OCI-LY1 (cell line): ENCODE results near the gene MAGEB10.
"Not testable (repeated sequence)": the region's sequence is repeated elsewhere in the genome, so short reads cannot be mapped to it uniquely, and the experiment has no call there.

ENCODE experiments used
- H2AFZ ChIP-seq: fragments of 200-600 bp; sonication (generic), shearing (Covaris generic); 2 replicates; pipeline ENCODE4 v1.6.0; 2014; ENCODE audit warnings: antibody characterized with exemption, mild to moderate bottlenecking, low read length
- H3F3A ChIP-seq: fragments of 200-600 bp; sonication (generic), shearing (Covaris generic); 2 replicates; pipeline ENCODE4 v1.6.0; 2014; ENCODE audit warnings: mild to moderate bottlenecking, antibody characterized with exemption, low read length, moderate library complexity; ENCODE audit not compliant: insufficient read depth
- H3K27ac ChIP-seq: fragments of 200-600 bp; sonication (generic); 2 replicates; pipeline ENCODE4 v1.5.1; 2014; ENCODE audit warnings: low read length, mixed run types, mild to moderate bottlenecking, low read depth; ENCODE audit not compliant: poor library complexity, severe bottlenecking
- H3K27me3 ChIP-seq: fragments of 200-600 bp; sonication (generic); 2 replicates; pipeline ENCODE4 v1.6.0; 2014; ENCODE audit warnings: antibody characterized with exemption, mild to moderate bottlenecking, low read length, moderate library complexity; ENCODE audit not compliant: insufficient read depth
- H3K36me3 ChIP-seq: fragments of 200-600 bp; sonication (generic); 2 replicates; pipeline ENCODE4 v1.6.1; 2014; ENCODE audit warnings: mild to moderate bottlenecking, antibody characterized with exemption, low read length, moderate library complexity, mixed read lengths; ENCODE audit not compliant: insufficient read depth
- H3K4me1 ChIP-seq: fragments of 200-600 bp; sonication (generic); 2 replicates; pipeline ENCODE4 v1.5.1; 2014; ENCODE audit warnings: mild to moderate bottlenecking, low read length, moderate library complexity; ENCODE audit not compliant: insufficient read depth, severe bottlenecking
- H3K4me2 ChIP-seq: fragments of 200-600 bp; sonication (generic), shearing (Covaris generic); 2 replicates; pipeline ENCODE4 v1.6.1; 2014; ENCODE audit warnings: low read length
- H3K4me3 ChIP-seq: fragments of 200-600 bp; sonication (generic); 2 replicates; pipeline ENCODE4 v1.5.1; 2014; ENCODE audit warnings: low read length, low read depth, mild to moderate bottlenecking, mixed read lengths; ENCODE audit not compliant: poor library complexity, severe bottlenecking
- H3K79me2 ChIP-seq: fragments of 200-600 bp; shearing (Covaris generic); 2 replicates; pipeline ENCODE4 v1.6.1; 2016; ENCODE audit warnings: mixed run types, low read length, mixed read lengths; ENCODE audit not compliant: insufficient read depth
- H3K9ac ChIP-seq: fragments of 200-600 bp; sonication (generic), shearing (Covaris generic); 2 replicates; pipeline ENCODE4 v1.6.1; 2014; ENCODE audit warnings: mild to moderate bottlenecking, low read length, mixed read lengths
- H3K9me2 ChIP-seq: fragments of 200-600 bp; sonication (generic), shearing (Covaris generic); 2 replicates; pipeline ENCODE4 v1.6.1; 2014; ENCODE audit warnings: low read depth, mild to moderate bottlenecking, low read length, mixed read lengths
- H3K9me3 ChIP-seq: fragments of 200-600 bp; shearing (Covaris generic); 2 replicates; pipeline ENCODE4 v1.6.1; 2014; ENCODE audit warnings: low read length, mixed read lengths
- H4K20me1 ChIP-seq: fragments of 200-600 bp; sonication (generic), shearing (Covaris generic); 2 replicates; pipeline ENCODE4 v1.6.0; 2016; ENCODE audit warnings: mild to moderate bottlenecking, low read length; ENCODE audit not compliant: insufficient read depth
- CTCF ChIP-seq: fragments of 200-600 bp; sonication (generic), shearing (Covaris generic); IDR thresholded peaks from 2 replicates; pipeline ENCODE4 v1.5.1; 2017; ENCODE audit warnings: mild to moderate bottlenecking, antibody characterized with exemption, low read length, moderate library complexity, mixed read lengths
- EZH2 ChIP-seq: fragments of 200-600 bp; sonication (generic), shearing (Covaris generic); IDR thresholded peaks from 2 replicates; pipeline ENCODE4 v1.8.0; 2017; ENCODE audit warnings: borderline replicate concordance, mixed run types, mild to moderate bottlenecking, antibody characterized with exemption, low read length, moderate library complexity, mixed read lengths

Gene MAGEB10

DNA sequence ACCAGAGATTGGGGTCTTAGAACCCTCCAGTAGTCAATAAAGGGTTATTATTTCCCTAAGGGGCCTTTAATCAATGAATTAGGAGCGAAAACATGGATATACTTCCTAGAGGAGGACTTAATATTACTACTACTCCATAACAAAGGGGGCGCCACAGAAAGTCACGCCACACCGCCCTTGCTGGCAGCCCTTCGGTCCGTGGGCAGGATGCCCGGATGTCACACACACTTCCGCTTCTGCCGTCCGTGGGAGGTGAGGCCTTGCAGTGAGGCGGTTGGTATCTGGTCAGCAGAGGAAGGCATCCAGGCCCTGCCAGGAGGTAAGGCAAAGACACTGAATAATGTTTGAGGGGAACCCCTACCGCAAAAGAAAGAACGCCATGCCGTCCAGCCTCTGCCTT is 436 bp downstream of the MAGEB10 start:
- no peak overlapping the region for H3K4me3 ChIP-seq
- no peaks in the 10 kb centered on the region for H3K4me1 ChIP-seq
- no peaks in the 10 kb centered on the region for H3K27me3 ChIP-seq
- H3K79me2 ChIP-seq = no peaks in the 10 kb centered on the region
- H2AFZ ChIP-seq = no peak overlapping the region
- no peak overlapping the region for H3K9ac ChIP-seq
- no peak overlapping the region for H3K4me2 ChIP-seq
- no peaks in the 10 kb centered on the region for H3K9me2 ChIP-seq
- H3K36me3 ChIP-seq = no peaks in the 10 kb centered on the region
- H3F3A ChIP-seq = no peaks in the 10 kb centered on the region
- no peaks in the 10 kb centered on the region for H4K20me1 ChIP-seq
- H3K27ac ChIP-seq = no peak overlapping the region
- H3K9me3 ChIP-seq = no peaks in the 10 kb centered on the region
- TF ChIP-seq CTCF = no peak
- TF ChIP-seq EZH2 = no peak

DNA sequence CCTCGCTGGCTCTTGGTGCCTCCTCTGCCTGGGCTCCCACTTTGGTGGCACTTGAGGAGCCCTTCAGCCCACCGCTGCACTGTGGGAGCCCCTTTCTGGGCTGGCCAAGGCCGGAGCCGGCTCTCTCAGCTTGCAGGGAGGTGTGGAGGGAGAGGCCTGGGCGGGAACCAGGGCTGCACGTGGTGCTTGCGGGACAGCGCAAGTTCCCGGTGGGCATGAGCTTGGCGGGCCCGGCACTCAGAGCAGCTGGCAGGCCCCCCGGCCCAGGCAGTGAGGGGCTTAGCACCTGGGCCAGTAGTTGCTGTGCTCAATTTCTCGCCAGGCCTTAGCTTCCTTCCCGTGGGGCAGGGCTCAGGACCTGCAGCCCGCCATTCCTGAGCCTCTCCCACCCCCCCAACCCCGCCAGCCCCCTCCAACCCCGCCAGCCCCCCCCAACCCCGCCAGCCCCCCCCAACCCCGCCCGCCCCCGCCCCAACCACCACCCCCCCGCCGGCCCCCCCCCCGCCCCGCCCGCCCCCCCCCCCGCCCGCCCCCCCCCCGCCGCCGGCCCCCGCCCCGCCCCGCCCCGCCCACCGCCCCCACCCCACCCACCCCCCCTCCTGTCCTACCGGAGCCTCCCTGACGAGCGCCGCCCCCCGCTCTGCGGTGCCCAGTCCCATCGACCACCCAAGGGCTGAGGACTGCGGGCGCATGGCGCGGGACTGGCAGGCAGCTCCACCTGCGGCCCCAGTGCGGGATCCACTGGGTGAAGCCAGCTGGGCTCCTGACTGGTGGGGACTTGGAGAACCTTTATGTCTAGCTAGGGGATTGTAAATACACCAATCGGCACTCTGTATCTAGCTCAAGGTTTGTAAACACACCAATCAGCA is 1.4 kb downstream of the MAGEB10 start:
- H3K4me2 ChIP-seq, H3K4me3 ChIP-seq, H3K27me3 ChIP-seq, H3K36me3 ChIP-seq, H4K20me1 ChIP-seq, H2AFZ ChIP-seq, H3K9me3 ChIP-seq, H3F3A ChIP-seq, H3K9me2 ChIP-seq, H3K4me1 ChIP-seq, H3K79me2 ChIP-seq, H3K27ac ChIP-seq, H3K9ac ChIP-seq: not testable (repeated sequence)

DNA sequence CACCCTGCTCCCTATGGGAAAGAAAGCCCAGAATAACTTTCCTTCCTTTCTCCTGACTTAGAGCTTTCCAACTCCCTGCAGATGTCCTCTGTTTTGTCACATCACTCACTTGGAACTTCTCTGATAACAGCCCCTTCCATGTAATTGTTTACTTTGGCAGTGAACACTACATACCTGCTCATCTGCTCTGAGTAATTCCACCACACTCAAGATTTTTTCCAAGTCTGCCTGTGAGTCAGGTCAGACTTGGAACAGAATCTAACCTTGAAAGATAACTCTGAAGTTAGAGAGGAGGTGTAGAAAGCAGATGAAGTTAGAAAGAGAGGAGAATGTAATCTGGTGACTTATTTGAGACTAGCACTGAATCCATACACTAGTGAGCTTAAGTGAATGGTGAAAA is 7.4 kb downstream of the MAGEB10 start:
- Histone ChIP-seq H3K36me3 (no peaks in the 10 kb centered on the region), H3K79me2 (no peaks in the 10 kb centered on the region), H2AFZ (no peak overlapping the region), H3K4me1 (no peaks in the 10 kb centered on the region), H3F3A (no peaks in the 10 kb centered on the region), H3K9ac (no peak overlapping the region), H3K4me2 (no peak overlapping the region), H3K4me3 (no peak overlapping the region), H4K20me1 (no peaks in the 10 kb centered on the region), H3K9me2 (no peaks in the 10 kb centered on the region), H3K27me3 (no peaks in the 10 kb centered on the region), H3K27ac (no peak overlapping the region), H3K9me3 (no peaks in the 10 kb centered on the region)
- TF ChIP-seq CTCF (no peak), EZH2 (no peak)

GRCh38 chrX:27823812-27824211 is 16.0 kb downstream of the MAGEB10 start:
- no peaks in the 10 kb centered on the region for H4K20me1 ChIP-seq
- H3K9ac ChIP-seq = no peak overlapping the region
- no peaks in the 10 kb centered on the region for H3F3A ChIP-seq
- H3K36me3 ChIP-seq = no peaks in the 10 kb centered on the region
- H3K4me1 ChIP-seq = no peaks in the 10 kb centered on the region
- no peaks in the 10 kb centered on the region for H3K9me3 ChIP-seq
- no peak overlapping the region for H2AFZ ChIP-seq
- H3K4me2 ChIP-seq = no peak overlapping the region
- no peaks in the 10 kb centered on the region for H3K9me2 ChIP-seq
- TF ChIP-seq CTCF = no peak
- no peak for TF ChIP-seq EZH2
- H3K27ac ChIP-seq = no peak overlapping the region
- no peaks in the 10 kb centered on the region for H3K79me2 ChIP-seq
- H3K27me3 ChIP-seq = no peaks in the 10 kb centered on the region
- H3K4me3 ChIP-seq = no peak overlapping the region
